ENCODE measurements around the gene MIPOL1. TPM values are rescaled to one million over a fixed set of nuclear protein-coding genes. Genes with fewer than 3 reads are reported as not detected.

MIPOL1 gene
- total and polyA plus RNA-seq, 2 of the 13 experiments (the other 11 are each of a cell fraction or from before 2014, with no cell fraction given) = 8.6 to 34.2 TPM

GRCh38 chr14:37594971-37595808, 397.5 kb downstream of the MIPOL1 start, which contains the start of the genes FOXA1 and TTC6 (continued):
- peak; percentile 100 for TF ChIP-seq ZBTB46 (CRISPR knock-in tag; IDR thresholded peaks at IDR 0.05; ENCODE audit: borderline replicate concordance)
- TF ChIP-seq ZNF773 (CRISPR knock-in tag; IDR thresholded peaks at IDR 0.05; ENCODE audit: borderline replicate concordance) = no peak; the same call in 1 of the 2 replicates
- TF ChIP-seq MATR3 (CRISPR knock-in tag; IDR thresholded peaks at IDR 0.05) = no peak
- TF ChIP-seq ZNF761 (CRISPR knock-in tag; conservative IDR thresholded peaks at IDR 0.05) = no peak
- TF ChIP-seq ZNF136 (CRISPR knock-in tag; IDR thresholded peaks at IDR 0.05; ENCODE audit: low read depth) = no peak
- no peak for TF ChIP-seq ZKSCAN5 (CRISPR knock-in tag; IDR thresholded peaks at IDR 0.05)
- TF ChIP-seq SSRP1 (CRISPR knock-in tag; IDR thresholded peaks at IDR 0.05) = no peak
- no peak for TF ChIP-seq ZNF780A (CRISPR knock-in tag; IDR thresholded peaks at IDR 0.05)
- peak; percentile 87 for TF ChIP-seq ZNF605 (CRISPR knock-in tag; IDR thresholded peaks at IDR 0.05)
- TF ChIP-seq ZNF652 (CRISPR knock-in tag; IDR thresholded peaks at IDR 0.05; ENCODE audit: borderline replicate concordance, low read depth) = peak; percentile 4; the same call in 1 of the 2 replicates
- no peak for TF ChIP-seq JARID2 (CRISPR knock-in tag; IDR thresholded peaks at IDR 0.05; ENCODE audit: insufficient replicate concordance)
- TF ChIP-seq BCL6 (CRISPR knock-in tag; IDR thresholded peaks at IDR 0.05) = peak; percentile 60
- TF ChIP-seq GATA4 (IDR thresholded peaks at IDR 0.05; ENCODE audit: borderline replicate concordance, low read depth) = no peak; the same call in 1 of the 2 replicates
- no peak for TF ChIP-seq ZFP1 (CRISPR knock-in tag; IDR thresholded peaks at IDR 0.05)
- TF ChIP-seq ARHGAP35 (CRISPR knock-in tag; IDR thresholded peaks at IDR 0.05; ENCODE audit: borderline replicate concordance) = no peak
- TF ChIP-seq PRMT3 (CRISPR knock-in tag; IDR thresholded peaks at IDR 0.05; ENCODE audit: borderline replicate concordance, low read depth) = 0 out of 2 replicates have a peak, but pooled peaks have one; percentile 55
- TF ChIP-seq ZNF770 (CRISPR knock-in tag; IDR thresholded peaks at IDR 0.05) = peak; percentile 17; the same call in 1 of the 2 replicates
- TF ChIP-seq ZNF451 (CRISPR knock-in tag; IDR thresholded peaks at IDR 0.05) = peak; percentile 33
- no peak for TF ChIP-seq ZNF576 (CRISPR knock-in tag; IDR thresholded peaks at IDR 0.05)
- TF ChIP-seq GLMP (CRISPR knock-in tag; IDR thresholded peaks at IDR 0.05; ENCODE audit: borderline replicate concordance) = no peak
- TF ChIP-seq ZNF264 (CRISPR knock-in tag; IDR thresholded peaks at IDR 0.05) = no peak; the same call in 1 of the 2 replicates
- no peak for TF ChIP-seq ZNF543 (CRISPR knock-in tag; IDR thresholded peaks at IDR 0.05)
- TF ChIP-seq GABPB1 (CRISPR knock-in tag; IDR thresholded peaks at IDR 0.05) = 0 out of 2 replicates have a peak, but pooled peaks have one; percentile 49
- peak; percentile 69 for TF ChIP-seq SP5 (CRISPR knock-in tag; IDR thresholded peaks at IDR 0.05; ENCODE audit: borderline replicate concordance, low read depth)
- no peak for TF ChIP-seq DPF2 (CRISPR knock-in tag; IDR thresholded peaks at IDR 0.05; ENCODE audit: borderline replicate concordance, low read depth)
- no peak; a peak in 1 of 4 replicates for TF ChIP-seq KLF16 (CRISPR knock-in tag; IDR thresholded peaks at IDR 0.05)
